GM21528 (cell line): ENCODE data around the gene TAF11L14.
"Not testable (repeated sequence)": the region's sequence is repeated elsewhere in the genome, so short reads cannot be mapped to it uniquely, and the experiment has no call there.

Experiments used
- ATAC-seq: cut with Tn5 transposase; IDR thresholded peaks from one replicate; pipeline ENCODE4 v1.9.1; 2021; ENCODE audit warnings: mild to moderate bottlenecking, moderate library complexity; ENCODE audit not compliant: unreplicated experiment, low FRiP score

The TAF11L14 gene

DNA sequence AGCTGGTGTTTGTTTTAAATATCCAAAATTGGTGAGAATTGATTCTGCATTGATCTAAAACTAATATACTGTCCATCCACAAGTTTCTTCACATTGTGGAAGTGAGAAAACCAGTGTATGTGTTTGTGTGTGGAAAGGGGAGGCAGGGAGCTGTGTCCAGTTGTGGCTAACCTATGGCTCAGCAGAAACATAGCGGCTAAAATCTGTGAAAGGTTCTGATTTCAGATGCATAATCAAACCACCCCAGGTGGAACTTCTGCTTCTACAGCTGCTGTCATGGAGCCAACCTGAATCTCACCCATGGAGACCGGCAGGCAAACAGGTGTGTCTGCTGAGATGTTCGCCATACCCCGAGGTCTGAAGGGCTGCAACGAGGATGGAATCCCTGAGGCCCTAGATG lies at the start of gene TAF11L14:
Gene TAF11L14, plus strand, starts transcription at position 301 of the 400 bp plus-strand sequence.
- no peak for ATAC-seq

DNA sequence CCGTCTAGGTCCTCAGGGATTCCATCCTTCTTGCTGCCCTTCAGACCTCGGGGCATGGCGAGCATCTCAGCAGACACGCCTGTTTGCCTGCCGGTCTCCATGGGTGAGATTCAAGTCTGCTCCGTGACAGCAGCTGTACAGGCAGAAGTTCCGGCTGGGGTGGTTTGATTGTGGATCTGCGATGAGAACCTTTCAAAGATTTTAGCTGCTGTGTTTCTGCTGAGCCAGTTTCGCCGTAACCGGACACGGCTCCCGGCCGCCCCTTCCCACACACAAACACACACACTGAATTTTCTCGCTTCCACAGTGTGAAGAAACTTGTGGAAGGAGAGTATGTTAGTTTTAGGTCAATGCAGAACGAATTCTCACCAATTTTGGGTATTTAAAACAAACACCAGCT lies 48.6 kb upstream of the TAF11L14 start, which contains the start of gene TAF11L7:
Gene TAF11L7, minus strand, starts transcription at position 101 of the 400 bp plus-strand sequence.
- ATAC-seq: not testable (repeated sequence)

DNA sequence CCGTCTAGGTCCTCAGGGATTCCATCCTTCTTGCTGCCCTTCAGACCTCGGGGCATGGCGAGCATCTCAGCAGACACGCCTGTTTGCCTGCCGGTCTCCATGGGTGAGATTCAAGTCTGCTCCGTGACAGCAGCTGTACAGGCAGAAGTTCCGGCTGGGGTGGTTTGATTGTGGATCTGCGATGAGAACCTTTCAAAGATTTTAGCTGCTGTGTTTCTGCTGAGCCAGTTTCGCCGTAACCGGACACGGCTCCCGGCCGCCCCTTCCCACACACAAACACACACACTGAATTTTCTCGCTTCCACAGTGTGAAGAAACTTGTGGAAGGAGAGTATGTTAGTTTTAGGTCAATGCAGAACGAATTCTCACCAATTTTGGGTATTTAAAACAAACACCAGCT lies 43.4 kb upstream of the TAF11L14 start, which contains the start of gene TAF11L8:
Gene TAF11L8, minus strand, starts transcription at position 101 of the 400 bp plus-strand sequence.
- ATAC-seq: not testable (repeated sequence)

DNA sequence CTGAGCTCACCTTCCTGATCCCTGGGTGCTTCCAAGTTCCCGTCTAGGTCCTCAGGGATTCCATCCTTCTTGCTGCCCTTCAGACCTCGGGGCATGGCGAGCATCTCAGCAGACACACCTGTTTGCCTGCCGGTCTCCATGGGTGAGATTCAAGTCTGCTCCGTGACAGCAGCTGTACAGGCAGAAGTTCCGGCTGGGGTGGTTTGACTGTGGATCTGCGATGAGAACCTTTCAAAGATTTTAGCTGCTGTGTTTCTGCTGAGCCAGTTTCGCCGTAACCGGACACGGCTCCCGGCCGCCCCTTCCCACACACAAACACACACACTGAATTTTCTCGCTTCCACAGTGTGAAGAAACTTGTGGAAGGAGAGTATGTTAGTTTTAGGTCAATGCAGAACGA lies 40.0 kb upstream of the TAF11L14 start, which contains the start of gene TAF11L9:
Gene TAF11L9, minus strand, starts transcription at position 140 of the 400 bp plus-strand sequence.
- not testable (repeated sequence) for ATAC-seq

DNA sequence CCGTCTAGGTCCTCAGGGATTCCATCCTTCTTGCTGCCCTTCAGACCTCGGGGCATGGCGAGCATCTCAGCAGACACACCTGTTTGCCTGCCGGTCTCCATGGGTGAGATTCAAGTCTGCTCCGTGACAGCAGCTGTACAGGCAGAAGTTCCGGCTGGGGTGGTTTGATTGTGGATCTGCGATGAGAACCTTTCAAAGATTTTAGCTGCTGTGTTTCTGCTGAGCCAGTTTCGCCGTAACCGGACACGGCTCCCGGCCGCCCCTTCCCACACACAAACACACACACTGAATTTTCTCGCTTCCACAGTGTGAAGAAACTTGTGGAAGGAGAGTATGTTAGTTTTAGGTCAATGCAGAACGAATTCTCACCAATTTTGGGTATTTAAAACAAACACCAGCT lies 36.5 kb upstream of the TAF11L14 start, which contains the start of gene TAF11L10:
Gene TAF11L10, minus strand, starts transcription at position 101 of the 400 bp plus-strand sequence.
- not testable (repeated sequence) for ATAC-seq

DNA sequence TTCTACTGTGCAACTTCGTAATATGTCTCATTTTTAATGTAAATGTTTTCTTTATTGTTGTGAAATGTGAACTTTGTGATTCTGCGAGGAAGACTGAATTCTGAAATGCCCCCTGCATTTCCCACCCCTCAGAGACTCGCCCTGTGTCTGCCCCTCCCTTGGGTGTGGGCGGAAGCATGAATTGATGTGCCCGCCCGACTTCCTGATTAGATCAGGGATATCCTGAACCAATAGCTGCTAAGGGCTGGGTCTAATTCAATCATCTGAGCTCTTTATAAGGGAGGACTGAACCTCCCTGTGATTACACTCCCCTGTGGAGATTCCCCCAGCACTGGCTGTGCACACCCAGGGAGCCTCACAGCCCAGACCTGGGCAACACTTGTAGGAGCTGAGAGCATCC lies 30.4 kb upstream of the TAF11L14 start, which contains the start of gene TAF11L11:
Gene TAF11L11, plus strand, starts transcription at position 304 of the 400 bp plus-strand sequence.
- not testable (repeated sequence) for ATAC-seq

DNA sequence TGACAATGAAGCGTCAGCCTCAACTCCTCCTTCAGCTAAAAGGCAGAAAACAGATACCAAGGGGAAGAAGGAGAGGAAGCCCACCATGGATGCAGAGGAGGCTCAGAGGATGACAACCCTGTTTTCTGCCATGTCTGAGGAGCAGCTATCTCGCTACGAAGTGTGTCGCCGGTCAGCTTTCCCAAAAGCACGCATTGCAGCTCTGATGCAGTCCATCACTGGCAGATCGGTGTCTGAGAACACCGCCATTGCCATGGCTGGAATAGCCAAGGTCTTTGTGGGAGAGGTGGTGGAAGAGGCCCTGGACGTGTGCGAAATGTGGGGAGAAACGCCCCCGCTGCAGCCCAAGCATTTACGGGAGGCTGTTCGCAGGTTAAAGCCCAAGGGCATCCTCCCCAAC lies 29.3 kb upstream of the TAF11L14 start:
- no peak for ATAC-seq

DNA sequence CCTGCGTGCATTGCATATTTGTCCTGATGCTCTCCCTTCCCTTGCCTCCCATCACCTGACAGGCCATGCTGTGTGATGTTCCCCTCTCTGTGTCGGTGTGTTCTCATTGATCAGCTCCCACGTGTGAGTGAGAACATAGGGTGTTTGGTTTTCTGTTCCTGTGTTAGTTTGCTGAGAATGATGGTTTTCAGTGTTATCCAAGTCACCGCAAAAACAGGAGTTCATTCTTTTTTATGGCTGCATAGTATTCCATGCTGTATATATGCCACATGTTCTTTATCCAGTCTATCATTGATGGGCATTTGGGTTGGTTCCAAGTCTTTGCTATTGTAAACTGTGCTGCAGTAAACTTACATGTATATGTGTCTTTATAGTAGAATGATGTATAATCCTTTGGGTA lies 26.8 kb upstream of the TAF11L14 start:
- not testable (repeated sequence) for ATAC-seq

DNA sequence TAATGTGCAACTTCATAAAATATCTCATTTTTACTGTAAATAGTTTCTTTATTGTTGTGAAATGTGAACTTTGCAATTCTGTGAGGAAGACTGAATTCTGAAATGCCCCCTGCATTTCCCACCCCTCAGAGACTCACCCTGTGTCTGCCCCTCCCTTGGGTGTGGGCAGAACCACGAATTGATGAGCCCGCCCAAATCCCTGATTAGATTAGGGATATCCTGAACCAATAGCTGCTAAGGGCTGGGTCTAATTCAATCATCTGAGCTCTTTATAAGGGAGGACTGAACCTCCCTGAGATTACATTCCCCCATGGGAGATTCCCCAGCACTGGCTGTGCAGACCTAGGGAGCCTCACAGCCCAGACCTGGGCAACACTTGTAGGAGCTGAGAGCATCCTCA lies 24.2 kb upstream of the TAF11L14 start, which contains the start of gene TAF11L12:
Gene TAF11L12, plus strand, starts transcription at position 301 of the 400 bp plus-strand sequence.
- not testable (repeated sequence) for ATAC-seq

DNA sequence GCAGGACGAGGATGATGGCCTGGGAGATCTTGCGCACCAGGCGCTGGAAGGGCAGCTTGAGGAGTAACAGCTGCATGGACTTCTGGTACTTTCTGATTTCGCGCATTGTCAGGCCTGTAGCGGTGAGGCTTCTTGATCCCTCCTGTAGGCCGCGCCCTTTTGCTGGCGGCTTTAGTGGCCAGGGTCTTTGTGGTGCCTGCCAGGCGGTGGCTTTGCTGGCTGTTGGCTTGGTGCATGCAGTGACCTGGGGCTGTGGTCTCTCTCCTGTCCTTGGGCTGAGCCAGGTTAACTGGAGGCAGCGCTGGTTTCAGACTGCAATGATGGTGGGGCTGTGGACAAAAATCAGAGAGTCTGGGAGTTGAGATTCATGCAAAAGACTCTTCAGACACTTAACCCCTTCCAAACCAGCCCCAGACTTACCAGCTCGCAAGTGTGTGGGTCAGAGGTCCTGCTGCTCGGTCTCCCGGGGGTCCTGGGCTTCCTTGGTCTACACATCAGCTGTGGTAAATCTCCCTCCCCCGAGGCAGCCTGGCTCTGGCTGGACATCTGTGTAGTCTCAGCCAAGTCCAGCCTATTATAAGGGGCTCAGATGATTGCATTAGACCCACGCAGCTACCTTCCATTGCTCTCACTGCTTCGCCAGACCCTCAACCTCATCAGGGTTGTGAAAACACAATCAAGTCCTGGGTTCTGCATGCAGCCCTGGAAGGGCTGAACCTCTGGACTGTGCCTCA lies 19.2 kb upstream of the TAF11L14 start:
- no peak for ATAC-seq

DNA sequence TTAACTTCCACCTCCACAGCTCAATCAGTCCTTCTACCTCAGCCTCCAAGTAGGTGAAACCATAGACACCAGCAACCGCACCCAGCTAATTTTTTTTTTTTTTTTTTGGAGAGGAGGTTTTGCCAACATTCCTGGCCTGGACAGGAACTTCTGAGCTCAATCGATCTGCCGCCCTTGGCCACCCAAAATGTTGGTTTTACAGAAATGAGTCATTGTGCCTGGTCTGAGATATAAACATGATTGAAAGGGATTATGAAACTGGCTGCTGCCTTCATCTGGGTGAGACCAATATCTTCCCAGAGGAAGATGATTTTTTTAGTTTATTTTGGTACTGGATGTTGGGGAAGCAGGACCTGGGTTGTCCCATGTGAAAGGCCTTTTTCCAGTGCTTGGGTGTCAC lies 14.9 kb upstream of the TAF11L14 start:
- ATAC-seq: no peak

DNA sequence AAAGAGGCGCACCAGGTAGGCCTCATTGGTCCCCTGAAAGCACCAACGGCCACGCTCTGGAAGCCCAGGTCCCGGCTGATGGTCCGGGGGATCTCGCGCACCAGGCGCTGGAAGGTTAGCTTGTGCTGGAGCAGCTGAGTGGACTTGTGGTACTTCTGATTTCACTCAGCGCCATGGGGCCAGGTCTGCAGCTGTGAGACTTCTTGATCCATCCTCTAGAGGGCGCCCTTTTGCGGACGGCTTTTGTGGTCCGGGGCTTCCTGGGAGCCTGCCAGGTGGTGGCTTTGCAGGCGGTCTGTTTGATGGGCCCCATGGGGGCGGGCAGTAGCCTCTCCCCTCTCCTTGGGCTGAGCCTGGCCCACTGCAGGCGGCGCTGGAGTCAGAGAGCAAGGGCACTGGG lies 13.6 kb upstream of the TAF11L14 start:
- ATAC-seq: no peak

DNA sequence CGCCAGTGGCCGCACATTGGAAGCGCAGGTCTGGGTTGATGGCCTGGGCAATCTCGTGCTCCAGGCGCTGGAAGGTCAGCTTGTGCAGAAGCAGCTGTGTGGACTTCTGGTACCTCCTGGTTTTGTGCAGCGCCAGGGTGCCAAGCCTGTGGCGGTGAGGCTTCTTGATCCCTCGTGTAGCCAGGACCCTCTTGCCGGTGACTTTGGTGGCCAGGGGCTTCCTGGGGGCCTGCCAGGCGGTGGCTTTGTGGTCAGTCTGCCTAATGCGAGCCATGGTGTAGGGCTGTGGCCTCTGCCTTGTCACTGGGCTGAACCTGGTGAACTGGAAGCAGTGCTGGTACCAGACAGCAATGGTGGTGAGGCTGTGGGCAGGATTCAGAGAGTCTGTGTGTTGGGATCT lies 8.6 kb upstream of the TAF11L14 start:
- ATAC-seq: no peak

DNA sequence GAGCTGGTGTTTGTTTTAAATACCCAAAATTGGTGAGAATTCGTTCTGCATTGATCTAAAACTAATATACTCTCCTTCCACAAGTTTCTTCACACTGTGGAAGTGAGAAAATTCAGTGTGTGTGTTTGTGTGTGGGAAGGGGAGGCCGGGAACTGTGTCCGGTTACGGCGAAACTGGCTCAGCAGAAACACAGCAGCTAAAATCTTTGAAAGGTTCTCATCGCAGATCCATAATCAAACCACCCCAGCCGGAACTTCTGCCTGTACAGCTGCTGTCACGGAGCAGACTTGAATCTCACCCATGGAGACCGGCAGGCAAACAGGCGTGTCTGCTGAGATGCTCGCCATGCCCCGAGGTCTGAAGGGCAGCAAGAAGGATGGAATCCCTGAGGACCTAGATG lies 2.5 kb upstream of the TAF11L14 start, which contains the start of gene TAF11L13:
Gene TAF11L13, plus strand, starts transcription at position 301 of the 400 bp plus-strand sequence.
- not testable (repeated sequence) for ATAC-seq

DNA sequence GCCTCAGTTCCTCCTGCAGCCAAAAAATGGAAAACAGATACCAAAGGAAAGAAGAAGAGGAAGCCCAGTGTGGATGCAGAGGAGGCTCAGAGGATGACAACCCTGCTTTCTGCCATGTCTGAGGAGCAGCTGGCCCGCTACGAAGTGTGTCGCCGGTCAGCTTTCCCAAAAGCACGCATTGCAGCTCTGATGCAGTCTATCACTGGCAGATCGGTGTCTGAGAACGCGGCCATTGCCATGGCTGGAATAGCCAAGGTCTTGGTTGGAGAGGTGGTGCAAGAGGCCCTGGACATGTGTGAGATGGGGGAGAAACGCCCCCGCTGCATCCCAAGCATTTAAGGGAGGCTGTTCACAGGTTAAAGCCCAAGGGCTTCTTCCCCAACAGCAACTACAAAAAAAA lies 15.0 kb downstream of the TAF11L14 start:
- ATAC-seq: not testable (repeated sequence)

DNA sequence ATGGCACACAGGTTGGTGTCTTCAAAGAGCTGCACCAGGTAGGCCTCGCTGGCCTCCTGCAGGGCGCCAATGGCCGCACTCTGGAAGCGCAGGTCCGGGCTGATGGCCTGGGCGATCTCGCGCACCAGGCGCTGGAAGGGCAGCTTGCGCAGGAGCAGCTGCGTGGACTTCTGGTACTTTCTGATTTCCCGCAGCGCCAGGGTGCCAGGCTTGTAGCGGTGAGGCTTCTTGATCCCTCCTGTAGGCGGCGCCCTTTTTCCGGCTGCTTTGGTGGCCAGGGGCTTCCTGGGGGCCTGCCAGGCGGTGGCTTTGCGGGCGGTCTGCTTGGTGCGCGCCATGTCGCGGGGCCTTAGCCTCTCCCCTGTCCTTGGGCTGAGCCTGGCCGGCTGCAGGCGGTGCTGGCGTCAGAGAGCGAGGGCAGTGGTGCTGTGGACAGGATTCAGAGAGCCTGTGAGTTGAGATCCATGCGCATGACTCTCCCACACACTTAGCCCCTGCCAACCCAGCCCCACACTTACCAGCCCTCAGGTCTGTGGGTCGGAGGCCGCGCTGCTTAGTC lies 21.0 kb downstream of the TAF11L14 start:
- ATAC-seq: not testable (repeated sequence)

DNA sequence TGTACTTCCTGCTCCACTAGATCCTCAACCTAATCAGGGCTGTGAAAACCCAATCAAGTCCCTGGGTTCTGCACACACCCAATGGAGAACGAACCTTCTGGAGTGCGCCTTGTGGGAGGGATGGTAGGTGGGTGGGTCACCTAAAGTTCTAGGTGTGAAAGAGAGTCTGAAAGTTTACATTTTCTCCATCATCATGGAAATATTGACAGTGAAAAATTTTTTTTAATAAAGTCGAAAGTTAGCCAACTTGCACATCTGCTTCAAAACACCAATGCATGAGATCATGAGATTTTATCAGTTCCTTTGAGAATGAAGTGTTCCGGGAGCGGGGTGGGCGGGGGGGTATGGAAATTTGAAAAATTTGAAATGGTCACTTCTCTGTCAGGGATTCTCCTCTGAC lies 21.7 kb downstream of the TAF11L14 start:
- ATAC-seq: no peak

DNA sequence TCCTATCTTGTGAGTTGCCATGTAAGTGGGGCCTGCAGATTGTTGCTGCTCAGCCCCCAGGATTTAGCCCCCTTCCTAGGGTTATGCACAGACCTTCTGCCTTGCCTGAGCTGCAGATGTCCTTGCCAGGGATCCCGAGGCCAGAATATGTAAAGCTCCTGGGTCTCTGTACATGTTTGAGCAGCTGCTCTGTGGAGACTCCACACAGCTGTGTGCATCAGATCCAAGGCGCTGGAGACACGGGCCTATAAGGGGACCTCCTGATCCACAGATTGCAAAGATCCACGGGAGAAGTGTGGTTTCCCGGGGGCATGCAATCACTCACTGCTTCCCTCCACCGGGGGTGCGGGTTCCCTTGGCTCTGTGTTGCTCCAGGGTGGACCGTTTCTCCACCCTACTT lies 28.9 kb downstream of the TAF11L14 start:
- ATAC-seq: no peak

DNA sequence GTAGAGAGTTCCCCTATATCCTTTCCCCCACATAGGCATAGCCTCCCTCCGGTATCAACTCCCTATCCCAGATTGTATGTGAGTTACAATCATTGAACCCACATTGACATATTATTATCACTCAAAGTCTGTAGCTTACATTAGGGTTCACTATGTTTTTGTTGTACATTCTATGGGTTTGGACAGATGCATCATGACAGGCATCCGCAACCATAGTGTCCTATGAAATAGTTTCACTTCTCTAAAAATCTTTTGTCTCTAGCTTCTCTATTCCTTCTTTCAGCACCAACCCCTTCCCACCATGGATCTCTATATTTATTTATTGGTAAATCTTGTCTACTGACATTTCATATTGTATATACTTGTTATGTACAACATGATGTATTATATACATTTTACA lies 31.6 kb downstream of the TAF11L14 start:
- ATAC-seq: no peak

DNA sequence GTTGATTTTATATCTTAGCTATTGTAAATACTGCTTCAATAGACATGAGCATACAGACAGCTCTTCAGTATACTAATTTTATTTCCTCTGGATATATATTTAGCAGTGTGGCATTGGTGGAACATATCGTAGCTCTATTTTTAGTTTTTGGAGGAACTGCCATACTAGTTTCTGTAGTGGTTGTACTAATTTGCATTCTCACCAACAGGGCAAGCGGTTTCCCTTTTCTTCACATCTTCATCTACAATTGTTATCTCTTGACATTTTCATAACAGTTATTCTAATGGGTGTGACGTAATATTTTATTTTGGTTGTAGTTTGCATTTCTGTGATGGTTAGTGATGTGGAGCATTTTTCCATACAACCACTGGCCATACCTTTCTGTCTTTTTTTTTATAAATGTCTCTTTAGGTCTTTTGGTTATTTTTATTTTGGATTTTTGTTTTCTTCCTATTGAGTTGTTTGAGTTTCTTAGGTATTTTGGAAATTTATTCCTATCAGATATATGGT lies 32.5 kb downstream of the TAF11L14 start:
- ATAC-seq: no peak

DNA sequence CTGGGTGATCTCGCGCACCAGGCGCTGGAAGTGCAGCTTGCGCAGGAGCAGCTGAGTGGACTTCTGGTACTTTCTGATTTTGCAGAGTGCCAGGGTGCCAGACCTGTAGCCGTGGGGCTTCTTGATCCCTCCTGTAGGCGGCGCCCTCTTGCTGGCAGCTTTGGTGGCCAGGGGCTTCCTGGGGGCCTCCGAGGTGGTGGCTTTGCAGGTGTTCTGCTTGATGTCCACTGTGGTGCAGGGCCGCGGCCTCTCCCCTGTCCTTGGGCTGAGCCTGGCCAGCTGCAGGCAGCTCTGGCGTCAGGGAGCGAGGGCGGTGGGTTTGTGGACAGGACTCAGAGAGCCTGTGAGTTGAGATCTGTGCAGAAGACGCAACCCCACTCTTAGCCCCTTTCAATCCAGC lies 36.1 kb downstream of the TAF11L14 start:
- ATAC-seq: no peak
